PC-3 (cell line): ENCODE data around the gene CERKL.

Source experiments
- CTCF ChIP-seq: fragments of 300-600 bp; sonication (generic); conservative IDR thresholded peaks from 2 replicates; pipeline ENCODE4 v1.5.1; 2017; ENCODE audit warnings: antibody characterized with exemption, low read depth, mild to moderate bottlenecking, low read length
- EZH2phosphoT487 ChIP-seq: fragments of 300-600 bp; sonication (generic); IDR thresholded peaks from 2 replicates; pipeline ENCODE4 v1.6.1; 2018; ENCODE audit warnings: mild to moderate bottlenecking, antibody characterized with exemption, low read length, borderline replicate concordance

DNA sequence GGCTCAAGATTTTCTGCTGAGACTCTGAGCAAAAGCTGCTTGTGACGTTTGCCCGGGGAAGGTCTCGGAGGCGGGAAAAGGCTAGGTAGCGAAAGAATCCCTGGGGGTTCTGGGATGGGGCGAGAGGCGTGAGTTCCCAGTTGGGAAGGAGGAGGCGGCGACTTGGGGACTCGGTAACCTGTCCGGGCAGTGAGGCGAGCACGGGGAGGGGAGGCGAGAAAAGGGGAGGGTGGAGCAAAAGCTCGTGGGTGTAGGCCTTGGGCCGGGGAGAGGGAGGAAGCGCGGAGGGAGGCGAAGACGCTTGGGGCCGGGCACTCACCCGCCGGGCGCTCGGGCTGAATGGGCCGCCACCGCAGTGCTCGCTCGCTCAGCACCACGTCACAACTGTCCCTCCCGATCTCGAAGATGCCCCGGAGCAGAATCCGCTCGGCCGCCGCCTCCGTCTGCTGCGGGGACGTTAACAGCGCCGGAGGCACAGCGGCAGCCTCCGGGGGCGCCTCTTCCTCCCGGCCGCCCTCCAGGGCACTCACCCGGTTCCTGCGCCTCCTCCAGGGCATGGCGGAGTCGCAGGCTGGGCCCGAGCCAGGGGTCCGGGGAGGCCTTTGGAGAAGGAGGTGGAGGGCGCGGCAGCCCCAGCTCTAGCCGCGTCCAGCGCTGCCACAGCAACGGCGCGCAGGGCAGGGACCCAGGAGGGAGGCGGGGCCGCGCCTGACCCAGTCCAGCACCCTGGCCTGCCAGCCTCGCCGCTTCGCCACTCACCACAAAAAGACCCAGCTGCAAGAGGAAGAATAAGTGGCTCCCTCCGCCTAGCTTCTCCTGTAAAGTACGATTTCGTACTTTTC lies at the start of gene CERKL:
- TF ChIP-seq CTCF (no peak), EZH2phosphoT487 (no peak)
